DMS79 (cell line): ENCODE results near the gene PDE3B.
"Not testable (repeated sequence)": the region's sequence is repeated elsewhere in the genome, so short reads cannot be mapped to it uniquely, and the experiment has no call there.

Source experiments
- DNase-seq: peaks from one replicate; lab custom pipeline; 2025; lab: John Stamatoyannopoulos, UW

PDE3B gene

DNA sequence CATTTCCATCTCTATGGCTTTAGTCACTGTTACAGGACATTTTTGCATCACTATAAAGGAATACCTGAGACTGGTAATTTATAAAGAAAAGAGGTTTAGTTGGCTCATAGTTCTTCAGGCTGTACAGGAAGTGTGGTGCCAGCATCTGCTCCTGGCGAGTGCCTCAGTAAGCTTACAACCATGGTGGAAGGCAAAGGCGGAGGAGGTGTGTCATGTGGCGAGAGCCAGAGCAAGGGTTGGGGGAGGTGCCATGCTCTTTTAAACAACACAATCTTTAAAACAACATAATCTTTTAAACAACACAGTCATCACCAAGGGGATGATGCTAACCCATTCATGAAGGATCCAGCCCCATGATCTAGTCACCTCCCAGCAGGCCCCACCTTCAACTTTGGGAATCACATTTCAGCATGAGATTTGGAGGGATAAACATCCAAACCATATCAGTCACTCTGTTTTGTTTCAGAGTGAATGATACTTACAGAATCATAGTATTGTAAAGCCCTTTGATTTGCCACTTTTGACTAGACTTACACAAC, 103.3 kb downstream of the PDE3B start:
- no peak for DNase-seq

DNA sequence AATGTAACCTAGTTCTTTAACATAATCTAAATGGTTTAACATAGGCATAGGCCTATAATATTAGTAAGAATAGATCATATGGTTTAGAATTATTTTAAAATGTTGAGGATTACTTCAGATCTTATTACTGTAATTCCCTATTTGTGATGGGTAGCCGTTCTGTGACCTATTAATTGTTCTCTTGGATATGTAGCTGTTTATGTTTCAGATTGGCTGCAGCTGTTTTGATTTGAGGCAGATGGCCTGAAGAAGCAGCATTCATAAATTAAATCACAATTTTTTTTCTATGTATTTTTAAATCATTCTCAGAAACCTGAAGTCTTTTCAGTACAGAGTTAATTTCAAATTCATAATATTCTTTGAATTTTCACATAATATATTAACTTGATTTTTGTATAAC, 104.5 kb downstream of the PDE3B start:
- DNase-seq, result no peak

DNA sequence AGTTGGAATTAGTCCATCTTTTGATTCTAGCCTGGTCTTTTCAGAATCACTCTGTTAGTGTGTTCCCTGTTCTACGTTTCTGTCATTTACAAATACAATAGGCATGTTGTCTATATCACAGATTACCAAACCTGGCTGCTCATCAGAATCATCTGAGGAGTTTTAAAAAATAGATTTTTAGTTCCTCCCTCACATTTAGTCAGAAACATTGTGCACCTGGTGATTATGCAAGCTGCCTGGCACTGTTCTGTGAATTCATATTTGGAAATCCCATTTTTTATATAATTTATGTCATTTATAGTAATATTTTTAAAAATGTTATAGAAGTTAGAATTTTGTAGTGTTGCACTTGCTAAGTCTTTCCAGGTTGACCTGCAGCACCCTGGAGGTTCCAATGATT, 107.3 kb downstream of the PDE3B start:
- no peak for DNase-seq

DNA sequence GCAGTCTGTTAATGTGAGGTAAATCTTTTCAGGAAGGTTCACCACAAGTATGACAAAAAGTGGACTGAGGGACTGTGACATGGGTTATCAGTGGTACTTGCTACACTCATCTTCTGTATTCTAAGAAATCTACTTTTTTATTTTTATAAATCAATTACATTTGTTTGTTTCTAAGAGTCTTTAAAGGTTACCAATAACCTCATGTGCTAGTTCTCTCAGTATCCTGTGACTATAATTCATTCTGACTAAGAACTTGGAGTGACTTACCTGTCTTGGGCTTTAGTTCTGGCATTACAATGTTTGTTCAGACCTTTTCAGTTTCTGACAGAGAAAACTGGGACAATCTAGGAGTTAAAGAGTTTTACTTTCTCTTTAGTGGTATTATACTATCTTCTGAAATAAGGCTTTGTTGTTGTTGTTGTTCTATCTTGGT, 108.4 kb downstream of the PDE3B start:
- no peak for DNase-seq

DNA sequence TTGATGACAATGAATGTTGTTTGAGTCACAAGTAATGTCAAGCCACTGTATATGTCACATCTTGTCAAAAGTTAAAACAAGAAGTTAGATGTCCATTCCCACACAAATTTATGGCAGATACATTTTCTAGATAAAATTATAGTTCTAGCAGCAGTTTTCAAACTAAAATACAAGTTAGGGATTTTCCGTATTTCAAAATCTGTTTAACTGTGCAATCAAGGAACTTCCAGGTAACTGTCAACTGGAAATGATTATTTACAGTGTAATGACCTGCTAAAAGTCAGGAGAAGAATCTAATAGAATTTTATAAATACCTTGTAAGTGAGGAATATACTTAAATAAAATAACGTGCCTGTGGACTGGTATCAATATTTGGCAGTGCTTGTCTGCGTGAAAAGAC, 111.5 kb downstream of the PDE3B start:
- no peak for DNase-seq

DNA sequence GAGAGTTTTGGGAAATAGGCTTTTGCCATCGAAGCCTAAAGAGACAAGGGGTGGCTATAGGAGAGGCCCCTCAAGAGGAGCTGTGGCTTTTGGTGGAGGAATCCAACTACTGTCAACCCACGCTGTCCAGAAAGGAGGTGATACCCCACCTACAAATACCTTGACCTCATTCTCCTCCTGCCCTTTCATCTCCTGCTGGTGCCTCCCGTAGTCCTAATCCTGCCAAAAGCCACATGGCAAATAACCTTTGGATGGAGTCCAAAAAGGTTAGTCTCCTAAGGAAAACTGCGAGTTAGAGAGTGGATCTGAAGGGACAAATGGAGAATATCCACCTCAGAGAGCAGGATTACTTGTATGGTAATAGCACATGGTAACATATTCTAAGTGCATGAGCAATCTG, 112.7 kb downstream of the PDE3B start:
- no peak for DNase-seq

DNA sequence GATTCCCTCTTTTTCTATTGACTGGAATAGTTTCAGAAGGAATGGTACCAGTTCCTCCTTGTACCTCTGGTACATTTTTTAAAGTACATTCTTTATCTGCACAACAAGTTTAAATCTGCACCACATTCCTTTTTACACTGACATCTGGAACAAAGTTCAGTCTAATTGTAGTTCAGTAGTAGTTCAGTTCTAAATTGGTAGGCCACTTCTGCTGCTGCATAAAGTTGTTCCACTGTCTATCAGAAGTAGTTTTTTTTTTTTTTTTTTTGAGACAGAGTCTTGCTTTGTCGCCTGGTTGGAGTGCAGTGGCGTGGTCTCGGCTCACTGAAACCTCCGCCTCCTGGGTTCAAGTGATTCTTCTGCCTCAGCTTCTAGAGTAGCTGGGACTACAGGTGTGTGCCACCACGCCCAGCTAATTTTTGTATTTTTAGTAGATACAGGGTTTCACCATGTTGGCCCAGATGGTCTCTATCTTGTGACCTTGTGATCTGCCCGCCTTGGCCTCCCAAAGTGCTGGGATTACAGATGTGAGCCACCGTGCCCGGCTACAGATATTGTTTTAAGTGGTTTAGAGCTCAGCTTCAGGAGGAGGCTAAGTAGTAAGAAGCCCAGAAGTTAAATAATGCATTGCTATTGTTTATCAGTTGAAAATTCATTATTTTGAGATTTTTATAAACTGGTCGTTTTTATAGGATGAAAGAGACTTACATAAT, 115.9 kb downstream of the PDE3B start:
- not testable (repeated sequence) for DNase-seq

DNA sequence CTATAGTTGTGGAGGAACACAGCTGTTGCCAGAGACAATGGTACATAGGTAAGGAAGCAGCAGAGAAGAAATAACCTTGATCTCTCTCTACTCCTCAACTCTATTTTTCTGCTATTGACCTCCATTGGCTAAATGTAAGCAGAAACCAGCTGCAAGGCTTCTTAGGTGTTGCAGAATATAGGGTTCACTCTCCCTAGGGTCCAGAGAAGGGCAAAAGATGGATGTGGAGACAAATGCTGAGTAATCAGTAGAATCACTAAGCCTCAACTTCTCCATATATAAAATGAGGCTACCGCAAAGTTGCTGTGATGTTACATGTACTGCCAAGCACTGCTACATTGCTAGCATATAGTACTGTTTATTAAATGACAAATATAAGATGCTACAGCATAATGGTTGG, 120.6 kb downstream of the PDE3B start:
- DNase-seq, result no peak

DNA sequence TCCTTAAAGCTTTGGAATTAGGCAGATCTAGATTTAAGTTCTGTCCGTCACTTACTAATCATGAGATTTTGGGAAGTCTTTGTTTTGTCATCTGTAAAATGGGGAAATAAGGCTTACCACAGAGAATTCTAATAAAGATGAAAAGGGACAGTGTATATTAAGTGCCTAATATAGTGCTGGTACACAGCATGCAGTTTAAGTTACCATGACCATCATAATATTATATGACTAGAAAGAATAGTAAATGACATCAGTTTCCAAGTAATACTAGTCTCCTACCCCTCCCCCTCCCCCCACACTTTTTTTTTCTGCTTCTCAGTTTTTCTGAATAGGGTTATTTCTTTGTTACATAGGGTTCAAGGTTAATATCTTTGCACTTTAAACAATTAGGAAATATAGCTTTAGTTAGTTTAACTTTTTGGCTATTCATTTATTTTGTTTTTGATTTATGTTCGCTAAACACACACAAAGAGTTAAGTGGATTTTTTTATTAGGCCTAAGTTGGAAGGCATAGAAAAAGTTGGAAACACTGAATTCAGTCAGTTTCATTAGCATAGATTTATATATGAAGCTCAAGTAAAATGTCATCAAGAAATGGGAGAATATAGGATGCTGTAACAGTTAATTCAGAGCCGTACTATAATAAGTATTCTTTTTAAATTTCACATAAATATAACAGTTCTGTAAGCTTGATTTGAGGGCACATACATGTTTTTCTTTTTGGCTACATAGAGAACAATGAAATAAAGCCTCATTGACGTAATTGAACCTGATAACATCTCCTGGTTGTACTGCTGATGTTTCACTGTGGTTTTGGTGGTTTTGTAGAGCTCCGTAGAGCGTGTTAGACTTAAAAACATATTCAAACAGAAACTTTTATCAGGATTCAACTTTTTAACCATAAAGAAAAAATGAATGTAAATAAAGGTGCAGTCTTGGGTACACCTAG, 121.2 kb downstream of the PDE3B start:
- no peak for DNase-seq

DNA sequence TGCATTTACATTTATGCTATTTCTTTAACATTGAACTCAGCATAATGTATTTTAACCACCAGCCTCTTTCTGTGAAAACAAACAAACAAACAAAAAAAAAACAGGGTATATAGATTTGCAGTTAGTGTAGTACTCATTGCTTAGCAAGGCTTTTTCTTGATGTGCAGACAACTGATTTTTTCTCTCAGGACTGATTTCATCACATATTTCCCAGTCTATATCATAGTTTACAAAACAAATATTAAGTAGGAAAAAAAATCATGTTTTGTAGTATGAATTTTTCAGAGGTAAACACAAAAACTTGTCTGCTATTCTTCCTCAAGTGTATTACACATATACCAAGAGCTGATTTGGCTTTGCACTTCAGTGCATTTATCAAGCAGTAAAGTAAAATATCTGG, 123.0 kb downstream of the PDE3B start:
- no peak for DNase-seq

DNA sequence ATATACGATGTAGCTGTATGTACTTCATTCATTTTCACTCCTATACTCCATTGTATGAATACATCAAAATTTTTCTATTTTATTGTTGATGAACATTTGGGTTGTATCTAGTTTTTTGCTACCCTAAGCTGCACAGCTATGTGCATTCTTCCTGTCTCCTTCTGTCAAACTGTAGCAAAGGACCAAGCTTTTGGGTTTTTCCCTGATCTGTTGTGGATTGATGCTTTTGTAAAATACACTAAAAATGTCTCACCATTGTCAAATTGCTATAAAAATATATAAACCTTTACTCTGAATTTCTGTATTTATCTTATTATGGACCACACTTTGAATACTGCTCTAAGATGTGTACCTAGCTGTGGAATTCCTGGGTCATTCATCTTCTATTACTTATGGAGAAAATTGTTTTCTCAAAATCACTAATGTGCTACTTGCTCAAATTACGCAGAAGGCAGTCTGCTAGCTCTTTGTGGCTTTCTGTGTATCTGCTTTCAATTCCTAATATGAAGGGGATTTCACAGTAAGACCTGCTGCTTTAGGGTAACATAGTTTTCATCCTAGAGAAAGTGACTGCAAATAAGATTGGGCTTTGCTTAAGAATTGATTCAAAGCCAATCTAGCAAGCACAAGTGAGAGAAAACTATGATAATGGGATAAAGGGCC, 125.1 kb downstream of the PDE3B start:
- DNase-seq, result no peak

DNA sequence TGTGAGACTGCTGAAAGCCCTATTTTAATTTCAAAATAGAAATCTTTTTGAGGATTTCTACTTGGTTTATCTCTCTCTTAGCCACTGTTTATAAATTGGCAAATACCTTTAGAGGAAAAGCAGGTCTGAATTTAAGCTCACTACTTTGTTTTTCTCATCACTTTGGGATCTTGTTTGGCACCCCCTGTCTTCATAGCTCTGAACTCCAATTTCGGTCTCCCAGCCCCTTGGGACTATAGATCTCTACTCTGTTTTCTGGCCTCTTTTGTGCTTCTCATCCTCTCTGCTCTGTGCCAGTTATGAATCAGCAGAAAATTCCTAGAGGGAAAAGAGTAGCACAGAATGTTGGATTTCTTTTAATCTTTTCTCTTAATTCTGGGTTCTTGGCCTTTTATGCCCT, 130.2 kb downstream of the PDE3B start:
- DNase-seq, result no peak

DNA sequence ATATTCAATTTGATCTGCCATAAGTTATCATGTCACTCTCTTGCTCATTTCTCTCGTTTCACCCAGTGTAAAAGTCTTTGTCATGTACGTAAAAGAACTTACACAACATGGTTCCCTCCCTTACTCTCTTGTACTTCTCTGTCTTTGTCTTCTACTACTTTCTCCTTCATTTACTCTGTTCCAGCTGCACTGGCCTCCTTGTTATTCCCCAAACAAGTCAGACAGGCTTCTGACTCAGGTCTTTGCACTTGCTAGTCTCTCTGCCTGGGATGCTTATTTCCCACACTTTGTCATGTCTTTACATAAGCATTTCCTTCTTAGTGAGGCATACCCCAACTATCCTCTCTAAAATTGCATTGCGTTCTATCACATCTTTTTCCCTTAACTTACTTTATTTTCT, 131.1 kb downstream of the PDE3B start:
- no peak for DNase-seq

DNA sequence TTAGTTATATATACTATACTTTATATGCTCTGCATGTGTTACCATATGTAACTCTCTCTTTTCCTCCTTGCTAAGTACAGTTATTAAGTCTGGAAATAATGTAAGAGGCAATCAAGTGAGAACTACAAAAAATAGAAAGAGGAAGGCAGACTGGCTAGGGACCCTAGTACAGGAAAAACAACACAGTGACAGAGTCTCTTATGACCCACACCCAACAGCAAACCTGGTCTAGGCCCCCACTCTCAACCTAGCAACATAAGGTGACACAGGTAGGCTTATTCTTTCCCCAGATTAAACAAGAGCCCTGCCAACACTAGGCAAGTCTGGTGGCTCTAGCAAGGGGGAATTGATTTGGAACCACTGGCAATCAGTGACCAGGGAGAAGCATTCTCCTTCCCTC, 132.3 kb downstream of the PDE3B start:
- DNase-seq, result no peak

DNA sequence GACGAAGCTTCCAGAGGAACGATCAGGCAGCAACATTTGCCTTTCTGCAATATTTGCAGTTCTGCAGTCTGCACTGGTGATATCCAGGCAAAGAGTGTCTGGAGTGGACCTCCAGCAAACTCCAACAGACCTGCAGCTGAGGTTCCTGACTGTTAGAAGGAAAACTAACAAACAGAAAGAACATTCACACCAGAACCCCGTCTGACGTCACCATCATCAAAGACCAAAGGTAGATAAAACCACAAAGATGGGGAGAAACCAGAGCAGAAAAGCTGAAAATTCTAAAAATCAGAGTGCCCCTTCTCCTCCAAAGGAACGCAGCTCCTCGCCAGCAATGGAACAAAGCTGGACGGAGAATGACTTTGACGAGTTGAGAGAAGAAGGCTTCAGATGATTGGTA, 134.9 kb downstream of the PDE3B start:
- DNase-seq, result not testable (repeated sequence)

DNA sequence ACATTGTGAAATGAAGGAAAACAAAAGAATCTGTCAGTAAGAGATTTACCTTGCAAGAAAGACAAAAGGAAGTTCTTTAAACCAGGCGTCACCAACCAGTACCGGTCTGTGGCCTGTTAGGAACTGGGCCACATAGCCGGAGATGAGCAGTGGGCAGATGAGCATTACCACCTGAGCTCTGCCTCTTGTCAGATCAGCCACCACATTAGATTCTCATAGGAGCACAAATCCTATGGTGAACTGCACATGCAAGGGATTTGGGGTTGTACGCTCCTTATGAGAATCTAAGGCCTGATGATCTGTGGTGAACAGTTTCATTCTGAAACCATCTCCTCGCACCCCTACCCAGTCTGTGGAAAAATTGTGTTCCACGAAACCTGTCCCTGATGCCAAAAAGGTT, 140.2 kb downstream of the PDE3B start:
- DNase-seq, result no peak

DNA sequence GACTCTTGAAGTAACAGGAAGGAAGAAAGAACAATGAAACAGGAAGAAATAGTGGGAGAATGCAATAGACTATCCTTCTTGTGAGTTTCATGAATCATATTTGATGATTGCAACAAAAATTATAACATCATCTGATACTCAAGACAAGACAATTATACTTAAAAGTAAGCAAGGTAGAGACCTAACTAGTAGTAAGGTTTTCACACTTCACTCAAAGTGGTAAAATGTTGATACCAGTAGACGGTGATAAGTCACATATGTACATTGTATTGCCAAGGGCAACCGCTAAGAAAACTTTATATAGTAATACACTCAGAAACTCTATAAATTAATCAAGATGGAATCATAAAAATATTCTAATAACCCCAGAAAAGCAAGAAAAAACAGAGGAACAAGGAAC, 140.6 kb downstream of the PDE3B start:
- DNase-seq, result no peak

DNA sequence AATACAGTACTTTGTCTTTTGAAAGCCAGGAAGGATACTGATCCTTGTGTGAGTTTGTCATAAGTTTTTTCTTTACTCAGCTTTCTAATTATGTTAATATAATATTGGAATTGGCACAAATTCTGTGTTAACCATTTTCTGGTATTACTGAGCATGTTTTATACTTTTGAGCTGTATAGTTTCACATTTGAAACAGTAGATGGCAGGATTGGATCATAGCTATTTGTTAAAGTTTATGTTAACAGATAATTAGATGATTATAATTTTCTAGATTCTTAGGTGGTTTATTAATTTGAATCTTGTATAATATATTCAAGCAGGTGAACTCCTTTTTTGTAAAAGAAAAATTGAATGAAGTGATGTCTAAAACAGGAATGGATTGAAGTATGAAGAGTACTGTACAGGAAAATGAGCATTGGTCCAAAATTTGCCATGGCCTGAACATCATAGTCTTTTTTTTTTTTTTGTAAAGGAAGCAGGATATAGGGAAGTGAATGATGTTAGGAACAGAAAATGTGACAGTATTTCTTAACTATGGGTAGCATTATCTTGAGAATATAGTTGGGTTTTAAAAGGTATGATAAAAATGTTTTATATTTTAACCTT, 146.4 kb downstream of the PDE3B start:
- no peak for DNase-seq

DNA sequence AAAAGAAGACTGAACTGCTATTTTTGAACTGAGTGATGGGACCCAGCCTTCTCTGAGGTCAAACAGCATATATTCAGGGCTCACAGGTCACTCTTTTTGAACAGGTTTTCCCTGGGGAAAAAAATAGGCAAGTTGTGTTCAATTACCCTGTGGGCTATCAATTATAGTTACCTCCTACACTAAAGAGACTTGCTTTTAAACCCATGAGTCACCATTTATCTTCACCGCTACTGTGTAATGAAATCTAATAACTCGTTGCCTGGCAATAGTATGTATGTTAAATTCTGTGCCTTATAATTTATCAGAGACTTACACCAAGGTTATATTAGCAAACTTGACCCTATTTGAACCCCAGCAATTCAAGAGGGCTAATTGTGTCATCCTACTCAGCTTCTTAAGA, 149.9 kb downstream of the PDE3B start:
- DNase-seq, result no peak

DNA sequence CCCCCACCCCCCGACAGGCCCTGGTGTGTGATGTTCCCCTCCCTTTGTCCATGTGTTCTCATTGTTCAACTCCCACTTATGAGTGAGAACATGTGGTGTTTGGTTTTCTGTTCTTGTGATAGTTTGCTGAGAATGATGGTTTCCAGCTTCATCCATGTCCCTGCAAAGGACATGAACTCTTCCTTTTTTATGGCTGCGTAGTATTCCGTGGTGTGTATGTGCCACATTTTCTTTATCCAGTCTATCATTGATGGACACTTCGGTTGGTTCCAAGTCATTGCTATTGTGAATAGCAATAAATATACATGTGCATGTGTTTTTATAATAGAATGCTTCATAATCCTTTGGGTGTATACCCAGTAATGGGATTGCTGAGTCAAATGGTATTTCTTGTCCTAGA, 152.4 kb downstream of the PDE3B start:
- DNase-seq, result not testable (repeated sequence)

DNA sequence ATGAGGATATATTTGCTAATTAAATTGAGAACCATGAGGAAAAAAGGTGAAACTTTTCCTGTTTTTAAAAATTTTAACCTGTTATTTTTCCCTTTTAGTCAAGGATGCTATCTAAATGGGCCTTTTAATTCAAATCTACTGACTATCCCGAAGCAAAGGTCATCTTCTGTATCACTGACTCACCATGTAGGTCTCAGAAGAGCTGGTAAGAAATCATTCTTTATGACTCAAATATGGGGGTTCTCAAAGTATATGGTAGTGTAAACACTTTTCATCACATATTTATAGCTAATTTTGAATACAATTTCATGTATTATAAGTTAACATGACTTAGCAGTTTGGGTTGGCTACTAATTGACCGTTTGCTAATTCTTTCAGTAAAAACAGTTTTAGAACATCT, 160.2 kb downstream of the PDE3B start:
- DNase-seq, result no peak

DNA sequence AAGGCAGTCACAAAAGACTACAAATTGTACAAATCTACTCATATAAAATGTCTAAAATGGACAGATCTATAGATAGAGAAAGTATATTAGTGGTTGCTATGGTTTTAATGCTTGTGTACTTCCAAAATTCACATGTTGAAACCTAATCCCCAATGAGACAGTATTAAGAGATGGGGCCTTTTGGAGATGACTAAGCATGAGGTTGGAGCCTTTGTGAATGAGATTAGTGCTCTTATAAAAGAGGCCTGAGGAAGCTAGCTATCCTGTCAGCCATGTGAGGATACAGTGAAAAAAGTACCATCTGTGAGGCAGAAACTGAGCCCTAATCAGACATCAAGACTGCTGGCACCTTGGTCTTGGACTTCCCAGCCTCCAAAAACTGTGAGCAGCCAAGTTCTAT, 165.9 kb downstream of the PDE3B start:
- no peak for DNase-seq
